Subcutaneous abdominal adipose tissue (tissue), 5 donors: ENCODE results near the gene ZNF423.
"Not testable (repeated sequence)": the region's sequence is repeated elsewhere in the genome, so short reads cannot be mapped to it uniquely, and the experiment has no call there.

Experiments used
- H3K27ac ChIP-seq: one replicate; pipeline ENCODE4 v1.7.0; 2013; ENCODE audit warnings: low read depth, mild to moderate bottlenecking, inconsistent platforms, low read length, moderate library complexity
- H3K27me3 ChIP-seq, 5 donors: one replicate each; pipeline ENCODE4 v1.7.0; 2013; ENCODE audit warnings: low read length in 5 of 5, inconsistent platforms in 1 of 5; ENCODE audit not compliant: control insufficient read depth in 5 of 5, insufficient read depth in 4 of 5
- H3K36me3 ChIP-seq, 5 donors: one replicate each; pipeline ENCODE4 v1.7.0; 2013; ENCODE audit warnings: low read length in 5 of 5; ENCODE audit not compliant: control insufficient read depth in 5 of 5, insufficient read depth in 5 of 5
- H3K4me1 ChIP-seq, 5 donors: one replicate each; pipeline ENCODE4 v1.7.0; 2013; ENCODE audit warnings: low read length in 5 of 5, mild to moderate bottlenecking in 3 of 5, moderate library complexity in 1 of 5; ENCODE audit not compliant: control insufficient read depth in 5 of 5, insufficient read depth in 5 of 5
- H3K4me3 ChIP-seq, 5 donors: one replicate each; pipeline ENCODE4 v1.7.0; 2013; ENCODE audit warnings: low read length in 5 of 5, low read depth in 1 of 5
- H3K9ac ChIP-seq, 5 donors: one replicate each; pipeline ENCODE4 v1.7.0; 2013; ENCODE audit warnings: low read length in 5 of 5, mild to moderate bottlenecking in 4 of 5, moderate library complexity in 3 of 5
- H3K9me3 ChIP-seq, 5 donors: one replicate each; pipeline ENCODE4 v1.7.0; 2013; ENCODE audit warnings: low read length in 5 of 5; ENCODE audit not compliant: control insufficient read depth in 5 of 5
- donor health status: healthy.
- donor health status: healthy.
- donor health status: healthy.
- donor health status: healthy.
- donor health status: healthy.

ZNF423 gene

DNA sequence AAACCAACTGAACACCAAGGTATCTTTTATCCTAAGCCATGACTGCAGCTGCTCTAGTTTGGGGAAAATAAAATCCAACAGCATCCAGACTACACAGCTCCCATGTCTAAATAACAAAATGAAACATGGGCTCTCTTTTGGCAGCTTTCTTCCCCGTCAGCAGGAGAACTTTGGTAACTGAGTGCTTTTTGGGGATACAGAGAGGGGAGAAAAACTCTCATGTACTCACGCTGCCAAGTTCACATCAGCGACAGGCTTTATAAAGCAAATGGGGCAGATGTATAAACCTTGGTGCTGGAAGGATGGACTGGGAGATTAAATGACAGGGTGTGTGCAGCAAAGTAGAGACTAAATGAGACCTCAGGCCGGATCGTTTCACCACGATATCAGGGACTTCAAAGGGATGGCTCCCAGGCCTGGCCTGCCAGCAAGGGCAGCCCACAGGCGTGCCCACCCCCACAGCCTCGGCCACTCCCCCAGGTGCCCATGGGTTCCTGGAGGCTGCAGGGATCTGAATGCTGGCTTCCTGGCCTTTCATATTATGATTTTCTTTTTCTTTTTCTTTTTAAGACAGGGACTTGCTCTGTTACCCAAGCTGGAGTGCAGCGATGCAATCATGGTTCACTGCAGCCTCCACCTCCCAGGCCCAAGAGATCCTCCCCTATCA lies 174.6 kb downstream of the ZNF423 start:
- peaks cover 0 to 2% (median 0%) of the 10 kb centered on the region in 5 donors for H3K36me3 ChIP-seq
- no peak overlapping the region for H3K4me3 ChIP-seq
- H3K9ac ChIP-seq = no peak overlapping the region
- H3K9me3 ChIP-seq = peaks cover 0 to 7% (median 0%) of the 10 kb centered on the region in 5 donors
- no peaks in the 10 kb centered on the region for H3K27me3 ChIP-seq
- H3K4me1 ChIP-seq = no peaks in the 10 kb centered on the region
- H3K27ac ChIP-seq = no peak overlapping the region

GRCh38 chr16:49679095-49679494 lies 176.8 kb downstream of the ZNF423 start:
- Histone ChIP-seq H3K27ac (no peak overlapping the region), H3K9ac (no peak overlapping the region), H3K27me3 (no peaks in the 10 kb centered on the region), H3K9me3 (peaks cover 0 to 7% (median 0%) of the 10 kb centered on the region in 5 donors), H3K4me3 (no peak overlapping the region), H3K4me1 (no peaks in the 10 kb centered on the region), H3K36me3 (peaks cover 0 to 6% (median 0%) of the 10 kb centered on the region in 5 donors)

DNA sequence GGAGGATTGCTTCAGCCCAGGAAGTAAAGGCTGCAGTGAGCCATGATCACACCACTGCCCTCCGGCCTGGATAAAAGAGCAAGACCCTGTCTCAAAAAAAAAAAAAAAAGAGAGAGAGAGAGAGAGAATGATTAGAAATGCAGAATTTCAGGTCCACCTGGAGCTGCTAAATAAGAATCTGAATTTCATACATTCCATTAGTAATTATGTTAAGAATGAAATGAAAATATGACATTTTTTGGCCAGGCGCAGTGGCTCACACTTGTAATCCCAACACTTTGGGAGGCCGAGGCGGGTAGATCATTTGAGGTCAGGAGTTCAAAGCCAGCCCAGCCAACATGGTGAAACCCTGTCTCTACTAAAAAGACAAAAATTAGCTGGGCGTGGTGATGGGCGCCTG lies 178.3 kb downstream of the ZNF423 start:
- not testable (repeated sequence) for H3K27me3 ChIP-seq, H3K9ac ChIP-seq, H3K4me1 ChIP-seq, H3K9me3 ChIP-seq, H3K4me3 ChIP-seq, H3K27ac ChIP-seq, H3K36me3 ChIP-seq

- Histone ChIP-seq H3K9ac (no peak overlapping the region), H3K4me3 (no peak overlapping the region), H3K9me3 (peaks cover 0 to 5% (median 0%) of the 10 kb centered on the region in 5 donors), H3K36me3 (peaks cover 0 to 6% (median 0%) of the 10 kb centered on the region in 5 donors), H3K4me1 (no peaks in the 10 kb centered on the region), H3K27me3 (no peaks in the 10 kb centered on the region), H3K27ac (no peak overlapping the region)
These were observed 180.5 kb downstream of the ZNF423 start for GRCh38 chr16:49675413-49675812.

DNA sequence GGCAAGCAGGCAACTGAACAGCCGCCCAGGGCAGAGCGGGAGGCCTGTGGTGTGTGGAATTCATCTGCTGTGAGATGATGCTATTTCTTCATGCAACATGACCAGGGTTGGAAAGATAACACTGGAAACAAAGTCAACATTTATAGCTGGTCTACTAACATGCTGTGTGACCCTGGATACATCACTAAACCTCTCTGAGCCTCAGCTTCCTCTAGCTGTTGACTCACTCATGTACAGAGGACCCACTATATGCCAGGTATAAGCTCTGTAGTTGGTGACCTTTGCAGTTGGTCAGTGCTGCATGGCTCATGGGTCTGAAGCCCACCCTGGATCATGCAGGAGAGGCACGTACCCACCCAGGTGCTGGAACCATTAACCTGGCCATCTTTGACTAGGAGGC lies 180.9 kb downstream of the ZNF423 start:
- Histone ChIP-seq H3K4me3 (no peak overlapping the region), H3K27ac (no peak overlapping the region), H3K4me1 (no peaks in the 10 kb centered on the region), H3K9me3 (peaks cover 0 to under 1% (median 0%) of the 10 kb centered on the region in 5 donors), H3K9ac (no peak overlapping the region), H3K36me3 (peaks cover 0 to 3% (median 0%) of the 10 kb centered on the region in 5 donors), H3K27me3 (no peaks in the 10 kb centered on the region)

- H3K36me3 ChIP-seq = peaks cover 0 to 3% (median 0%) of the 10 kb centered on the region in 5 donors
- no peaks in the 10 kb centered on the region for H3K27me3 ChIP-seq
- H3K9ac ChIP-seq = no peak overlapping the region
- no peaks in the 10 kb centered on the region for H3K4me1 ChIP-seq
- H3K27ac ChIP-seq = no peak overlapping the region
- no peaks in the 10 kb centered on the region for H3K9me3 ChIP-seq
- no peak overlapping the region for H3K4me3 ChIP-seq
These were observed 181.5 kb downstream of the ZNF423 start for GRCh38 chr16:49674351-49674851.

GRCh38 chr16:49673442-49673841 lies 182.5 kb downstream of the ZNF423 start:
- Histone ChIP-seq H3K9me3 (no peaks in the 10 kb centered on the region), H3K4me1 (no peaks in the 10 kb centered on the region), H3K27ac (no peak overlapping the region), H3K9ac (no peak overlapping the region), H3K27me3 (no peaks in the 10 kb centered on the region), H3K4me3 (no peak overlapping the region), H3K36me3 (peaks cover 0 to 3% (median 0%) of the 10 kb centered on the region in 5 donors)

DNA sequence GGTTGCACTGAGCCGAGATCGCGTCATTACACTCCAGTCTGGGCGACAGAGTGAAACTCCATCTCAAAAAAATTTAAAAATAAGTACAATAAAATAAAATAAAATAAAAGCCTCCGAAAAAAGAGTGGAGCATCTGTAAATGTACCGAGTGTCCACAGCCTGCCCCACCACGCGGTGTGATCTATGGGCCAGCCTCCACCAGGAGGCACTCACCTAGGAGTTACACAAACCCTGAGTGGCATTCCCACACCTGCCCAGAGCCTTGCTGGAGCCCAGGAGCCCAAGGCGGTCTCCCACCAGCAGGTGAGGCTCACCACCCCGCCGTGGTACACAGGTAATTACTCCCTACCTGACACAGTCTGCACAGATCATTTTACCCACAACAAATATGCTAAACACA lies 183.2 kb downstream of the ZNF423 start:
- no peak overlapping the region for H3K27ac ChIP-seq
- no peaks in the 10 kb centered on the region for H3K9me3 ChIP-seq
- H3K4me1 ChIP-seq = no peaks in the 10 kb centered on the region
- peaks cover 0 to 3% (median 0%) of the 10 kb centered on the region in 5 donors for H3K36me3 ChIP-seq
- H3K27me3 ChIP-seq = no peaks in the 10 kb centered on the region
- no peak overlapping the region for H3K4me3 ChIP-seq
- H3K9ac ChIP-seq = no peak overlapping the region

GRCh38 chr16:49671333-49671732 lies 184.6 kb downstream of the ZNF423 start:
- no peaks in the 10 kb centered on the region for H3K27me3 ChIP-seq
- H3K9ac ChIP-seq = no peak overlapping the region
- peaks cover 0 to 3% (median 0%) of the 10 kb centered on the region in 5 donors for H3K36me3 ChIP-seq
- H3K4me3 ChIP-seq = no peak overlapping the region
- H3K4me1 ChIP-seq = no peaks in the 10 kb centered on the region
- H3K27ac ChIP-seq = no peak overlapping the region
- no peaks in the 10 kb centered on the region for H3K9me3 ChIP-seq

GRCh38 chr16:49670627-49671026 lies 185.3 kb downstream of the ZNF423 start:
- no peaks in the 10 kb centered on the region for H3K27me3 ChIP-seq
- H3K27ac ChIP-seq = no peak overlapping the region
- no peak overlapping the region for H3K9ac ChIP-seq
- H3K4me3 ChIP-seq = no peak overlapping the region
- H3K4me1 ChIP-seq = no peaks in the 10 kb centered on the region
- H3K9me3 ChIP-seq = no peaks in the 10 kb centered on the region
- peaks cover 0 to under 1% (median 0%) of the 10 kb centered on the region in 5 donors for H3K36me3 ChIP-seq
